HG03045 (cell line): Measurements from ENCODE around the gene NFU1.

Source experiments
- ATAC-seq: cut with Tn5 transposase; IDR thresholded peaks from one replicate; pipeline ENCODE4 v1.9.1; 2021; ENCODE audit warnings: mild to moderate bottlenecking, moderate library complexity; ENCODE audit not compliant: unreplicated experiment

Gene NFU1

DNA sequence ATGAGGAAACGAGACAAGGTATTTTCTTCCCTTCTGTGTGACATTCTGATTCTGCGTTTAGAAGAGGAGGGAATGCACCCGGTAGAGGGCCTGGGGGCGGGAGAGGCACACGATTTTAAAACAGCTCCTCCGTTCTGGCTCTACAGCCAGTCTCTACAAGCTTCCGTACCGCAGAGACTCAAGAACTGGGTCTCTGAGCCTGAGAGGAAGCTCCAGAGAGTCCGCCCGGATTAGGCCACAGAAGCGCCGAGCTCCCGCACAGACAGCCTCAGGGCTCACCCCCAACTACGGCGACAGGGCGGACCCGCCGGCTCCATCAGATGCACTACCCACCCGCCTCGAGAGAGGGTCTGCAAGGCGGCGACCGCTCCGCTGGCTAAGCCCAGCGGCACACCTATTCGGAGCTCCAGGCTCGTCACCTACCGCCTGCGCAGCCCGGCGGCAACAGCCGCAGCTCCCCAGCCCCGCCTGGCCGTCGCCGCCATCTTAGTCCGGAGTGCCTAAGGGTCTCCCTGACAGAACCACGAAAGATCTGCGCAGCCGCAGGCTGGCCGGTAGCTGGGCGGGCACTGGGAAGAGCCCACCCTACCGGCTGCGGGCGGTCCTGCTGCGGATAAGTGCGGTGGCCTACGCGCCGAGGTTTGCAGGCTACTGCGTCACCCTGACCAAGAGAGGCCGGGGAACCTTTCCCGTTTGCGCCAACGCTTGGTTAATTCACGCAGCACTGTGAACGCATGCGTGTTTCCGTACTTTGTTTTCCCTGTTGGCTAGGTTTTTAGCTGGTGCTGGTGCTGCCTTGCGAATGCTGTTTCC, at the start of gene NFU1:
TSS of gene NFU1 (minus strand) at position 498 of the 813 bp plus-strand sequence. CDS start at position 485, 13 bp downstream.
- peak; percentile 94 for ATAC-seq

DNA sequence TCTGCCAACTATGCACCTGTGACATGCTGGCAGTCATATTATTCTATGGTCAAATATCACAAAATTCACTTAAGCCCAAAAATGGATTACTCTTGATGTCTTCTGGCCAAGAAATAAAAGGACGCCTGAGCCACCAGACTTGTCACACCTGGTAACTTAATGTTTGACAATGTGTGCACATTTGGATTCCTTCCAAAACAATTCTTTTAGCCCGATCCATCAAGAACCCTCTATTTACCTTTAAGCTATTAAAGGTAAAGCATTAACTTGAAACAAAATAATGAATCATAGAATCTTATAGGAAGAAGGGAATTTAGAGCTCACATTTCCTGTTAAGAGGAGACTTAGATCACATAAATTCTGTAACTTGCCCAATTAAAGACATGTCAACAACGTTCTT, 46.5 kb upstream of the NFU1 start:
- no peak for ATAC-seq

DNA sequence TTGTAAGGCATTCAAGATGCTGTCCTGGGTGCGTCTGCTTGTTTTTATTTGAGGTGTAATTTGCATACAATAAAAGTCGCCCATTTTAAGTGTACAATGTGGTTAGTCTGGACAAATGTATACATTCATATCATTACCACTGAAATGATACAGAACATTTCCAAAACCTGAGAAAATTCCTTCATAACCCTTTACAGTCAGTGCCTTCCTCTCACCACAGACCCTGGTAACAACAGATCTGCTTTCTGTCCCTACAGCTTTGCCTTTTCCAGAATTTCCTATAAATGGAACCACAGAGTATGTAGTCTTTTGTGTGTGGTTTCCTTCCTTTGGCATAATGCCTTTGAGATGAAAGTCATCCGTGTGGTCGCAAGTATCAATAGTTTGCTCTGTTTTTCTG, 45.8 kb upstream of the NFU1 start:
- ATAC-seq = no peak

DNA sequence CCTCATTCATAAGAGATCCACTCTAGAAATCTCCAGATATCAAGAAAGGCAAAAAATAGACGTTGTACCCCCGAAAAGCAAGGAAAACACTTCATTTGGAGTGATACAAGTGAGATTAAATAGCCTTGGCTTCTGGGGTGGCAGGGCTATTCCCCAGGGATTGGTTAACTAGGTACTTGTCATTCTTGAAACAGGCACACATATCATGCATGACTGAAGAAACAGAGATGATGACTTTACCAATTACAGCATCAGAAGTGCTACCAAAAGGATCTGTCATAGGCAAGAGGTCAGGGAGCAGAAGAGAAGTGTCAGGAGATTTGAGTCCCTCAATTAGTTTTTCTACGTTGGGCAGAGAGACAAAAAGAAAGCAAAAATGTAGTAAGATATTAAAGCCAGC, 45.2 kb upstream of the NFU1 start:
- no peak for ATAC-seq

DNA sequence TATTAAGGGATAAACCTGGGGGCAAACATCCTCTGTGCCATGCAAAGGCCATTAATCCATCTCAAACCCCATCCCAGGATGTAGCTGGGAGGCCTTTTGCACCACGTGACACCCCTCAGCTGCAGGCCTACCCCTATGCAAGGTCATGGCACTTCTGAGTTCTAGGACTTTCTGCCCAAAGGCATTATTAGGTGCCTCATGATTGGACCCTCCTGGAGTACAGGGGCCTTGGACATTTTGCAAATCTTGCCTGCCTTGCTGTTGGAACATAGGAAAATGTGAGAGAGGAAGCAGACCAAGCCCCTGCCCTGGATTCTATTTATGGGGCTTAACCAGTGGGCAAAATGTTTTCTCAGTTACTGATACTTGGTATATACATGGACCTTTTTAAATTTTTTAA, 44.2 kb upstream of the NFU1 start:
- no peak for ATAC-seq

DNA sequence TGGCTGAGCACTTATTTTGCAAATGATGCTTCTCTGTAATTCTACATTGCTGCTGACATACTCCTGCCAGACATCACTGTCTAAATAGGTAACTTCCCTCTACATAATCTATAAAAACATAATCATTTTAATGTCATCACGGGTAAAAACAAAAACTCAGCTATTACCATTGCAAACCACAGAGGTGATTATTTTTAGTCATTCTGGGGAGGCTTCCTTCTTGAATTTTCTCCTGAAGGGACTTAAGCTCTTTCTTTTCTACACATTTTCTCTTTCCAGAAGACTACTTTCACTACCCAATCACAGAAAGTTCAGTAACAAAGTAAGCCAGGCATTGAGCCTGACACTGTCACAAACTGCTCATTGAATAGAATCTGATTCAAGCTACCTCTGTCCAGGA, 40.4 kb upstream of the NFU1 start:
- ATAC-seq = no peak

DNA sequence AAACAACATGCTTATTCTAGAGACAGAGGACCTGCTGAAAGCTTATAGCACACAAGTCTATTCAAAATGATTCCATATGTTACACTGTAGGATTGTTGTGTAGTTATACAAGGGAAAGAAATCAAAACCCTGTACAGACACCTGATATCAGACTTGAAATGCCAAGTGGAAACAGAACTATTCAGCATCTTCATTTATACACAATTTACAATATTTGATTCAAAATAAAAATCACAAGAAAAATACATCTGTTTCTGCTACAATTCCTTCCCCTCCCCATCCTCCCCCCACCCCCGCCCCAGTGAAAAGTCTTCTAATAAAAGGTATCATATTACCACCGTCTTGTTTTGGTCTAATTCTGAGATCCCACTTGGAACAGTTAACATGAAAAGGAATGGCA, 37.5 kb upstream of the NFU1 start:
- ATAC-seq = no peak

DNA sequence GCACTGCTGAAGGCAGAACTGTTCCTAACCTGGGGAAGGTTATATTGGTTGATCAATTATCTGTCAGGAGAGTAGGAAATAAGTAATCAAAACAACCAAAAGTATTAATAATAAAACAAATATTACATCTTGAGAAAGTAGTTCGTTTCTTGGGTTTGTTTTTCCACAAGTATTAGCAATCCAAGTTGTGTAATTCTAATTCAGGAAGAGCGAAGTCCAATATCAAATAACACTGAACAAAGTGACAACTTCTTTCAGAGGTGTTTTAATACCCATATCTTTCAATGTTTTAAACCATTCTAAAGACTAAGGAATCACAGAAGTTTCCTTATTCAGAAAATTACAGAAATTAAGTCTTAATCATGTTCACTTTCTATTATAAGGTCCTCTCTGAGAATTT, 34.6 kb upstream of the NFU1 start:
- ATAC-seq = no peak

DNA sequence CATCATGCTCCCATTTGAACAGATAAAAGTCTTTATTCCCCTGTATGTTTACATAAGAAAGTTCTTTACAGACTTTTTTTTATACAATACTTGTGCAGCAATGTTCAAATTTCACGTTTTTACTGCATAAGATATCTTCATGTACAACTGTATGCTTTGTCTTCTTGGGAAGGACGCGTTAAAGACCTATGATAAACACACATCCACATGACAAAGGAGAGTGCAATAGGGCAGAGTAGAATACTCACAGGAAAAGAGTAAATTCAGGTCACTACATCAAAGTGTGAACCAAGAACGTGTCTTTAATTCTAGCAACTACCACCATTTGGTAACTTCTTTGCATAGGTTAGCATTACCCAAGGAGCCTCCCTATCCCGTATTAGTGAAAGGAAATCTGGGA, 33.7 kb upstream of the NFU1 start:
- no peak for ATAC-seq

DNA sequence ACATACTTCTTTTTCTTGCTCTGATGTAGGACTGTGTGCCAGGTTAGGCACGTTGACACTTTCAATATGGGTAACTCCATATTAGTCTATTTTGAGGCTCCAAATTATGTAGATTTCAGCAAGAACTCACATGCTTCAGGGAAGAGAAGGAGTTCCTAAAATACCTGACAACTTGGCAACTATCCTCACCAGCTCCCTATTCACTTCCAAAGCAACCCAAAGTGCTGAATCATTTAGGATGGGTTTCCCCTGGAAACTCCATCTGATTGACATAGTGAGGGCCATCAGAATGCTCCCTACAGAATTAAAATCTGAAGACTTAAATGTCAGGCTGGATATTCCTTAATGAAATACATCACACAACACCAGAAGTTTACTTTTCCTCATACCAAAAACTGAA, 32.5 kb upstream of the NFU1 start:
- no peak for ATAC-seq

DNA sequence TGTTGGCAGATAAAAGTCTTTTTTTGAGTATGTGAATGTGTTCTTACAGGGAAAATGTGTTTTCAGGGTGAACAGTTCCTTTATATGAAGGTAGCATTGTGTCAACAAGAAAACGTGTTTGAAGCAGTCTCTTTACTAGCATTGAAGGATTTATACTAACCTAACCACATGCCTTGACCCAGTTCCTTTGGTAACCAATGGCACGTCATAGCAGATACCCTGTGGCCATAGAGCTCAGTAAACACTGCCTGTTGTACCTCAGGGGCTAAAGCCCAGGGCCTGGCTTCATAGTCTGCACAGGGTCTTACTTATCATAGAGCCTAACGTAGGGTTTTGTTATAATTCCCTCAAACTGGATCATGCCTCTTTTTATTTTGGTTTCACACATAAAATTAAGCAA, 32.1 kb upstream of the NFU1 start:
- ATAC-seq = no peak

DNA sequence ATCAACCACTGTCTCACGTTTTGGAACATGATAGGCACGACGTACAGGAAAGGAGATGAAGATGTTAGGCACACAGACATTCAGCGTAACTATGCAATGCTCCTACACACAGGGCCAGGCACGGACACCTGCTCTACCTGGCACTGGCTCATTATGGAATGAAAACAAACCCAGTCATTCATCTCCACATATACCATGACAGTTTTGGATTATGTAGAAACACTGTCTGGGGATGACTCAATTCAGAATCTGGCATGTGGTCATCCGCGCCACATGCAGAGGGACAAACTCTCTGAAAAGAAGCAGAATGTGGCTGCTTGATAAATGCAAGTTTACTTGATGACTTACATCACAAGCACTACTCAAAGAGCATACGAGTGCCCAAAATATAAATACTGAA, 29.5 kb upstream of the NFU1 start:
- no peak for ATAC-seq

DNA sequence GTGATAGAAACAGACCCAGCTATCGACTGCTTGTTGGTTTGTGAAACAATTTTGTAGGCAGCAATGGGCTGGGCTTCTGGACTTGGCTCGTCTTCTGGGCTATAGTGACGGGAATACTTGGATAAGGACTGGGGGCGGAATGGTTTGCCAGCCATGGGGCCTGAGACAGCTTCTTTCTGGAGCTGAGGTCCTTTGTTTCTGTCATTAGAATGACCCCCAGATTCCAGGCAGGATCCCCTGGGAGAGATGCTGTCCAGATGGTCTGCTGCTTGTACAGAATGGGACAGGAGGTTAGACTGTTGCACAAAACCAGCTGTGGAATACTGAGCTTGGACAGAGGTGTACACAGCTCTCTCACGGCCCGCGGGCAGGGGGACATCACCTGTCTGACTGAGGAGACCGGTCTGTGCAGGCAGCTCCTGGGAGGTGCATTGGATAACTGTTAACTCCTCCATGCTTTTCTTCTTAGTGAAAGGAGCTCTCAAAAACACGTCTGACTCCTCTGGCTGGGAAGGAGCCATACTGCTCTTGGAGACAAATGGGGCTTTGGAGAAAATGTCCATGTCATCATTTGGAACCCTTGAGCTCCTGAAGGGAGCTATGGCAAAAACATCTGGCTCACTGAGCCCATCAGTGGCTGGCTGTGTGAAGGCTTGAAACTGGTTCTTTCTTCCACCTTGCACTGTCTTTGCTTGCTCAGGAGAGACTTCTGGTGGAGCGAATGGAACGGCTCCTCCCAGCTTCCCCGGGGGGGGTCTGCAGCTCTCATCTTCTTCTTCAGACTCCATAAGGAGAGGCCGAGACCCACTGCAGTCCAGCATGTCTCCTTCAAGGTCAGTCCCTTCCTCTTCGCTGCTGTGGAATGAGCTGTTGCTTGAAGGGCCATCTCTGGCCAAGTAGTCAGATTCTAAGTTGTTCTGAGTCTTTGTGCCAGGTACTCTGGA, 28.6 kb upstream of the NFU1 start:
- no peak for ATAC-seq

DNA sequence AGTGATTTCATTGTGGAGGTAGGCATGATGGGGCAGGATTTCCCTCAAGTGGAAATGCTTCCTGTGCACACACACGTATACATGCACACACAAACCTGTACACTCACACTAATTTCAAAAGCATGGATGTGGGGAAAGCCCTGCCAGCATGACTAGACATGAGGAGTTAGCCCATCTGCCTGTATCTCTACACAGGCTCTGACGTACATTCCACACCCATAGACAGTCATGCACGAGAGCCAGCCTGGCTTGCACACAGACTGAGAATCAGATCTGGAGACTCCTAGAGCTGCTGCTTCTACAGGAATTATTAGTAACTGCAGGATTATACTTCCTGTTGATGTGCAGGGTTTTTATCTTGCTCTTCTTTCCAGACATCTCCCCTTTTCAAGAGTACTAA, 27.3 kb upstream of the NFU1 start:
- ATAC-seq = no peak

DNA sequence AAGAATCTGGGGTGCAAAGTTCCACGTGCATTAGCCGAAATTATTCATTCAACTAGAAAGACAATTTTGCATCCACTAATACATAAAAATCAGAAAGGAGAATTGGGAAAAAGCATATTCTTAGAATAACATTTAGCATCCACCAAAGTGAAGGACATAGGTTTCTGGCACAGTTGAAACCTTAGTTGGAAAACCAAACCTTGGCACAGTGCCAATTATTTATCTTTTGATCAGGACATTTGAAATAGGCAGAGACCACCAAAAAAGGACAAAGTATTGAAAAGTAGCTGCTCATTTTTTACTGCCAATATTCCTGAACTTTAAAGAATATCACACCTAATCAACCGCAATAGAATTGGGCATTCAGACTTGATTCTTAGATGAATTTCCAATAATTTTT, 25.5 kb upstream of the NFU1 start:
- ATAC-seq = no peak

DNA sequence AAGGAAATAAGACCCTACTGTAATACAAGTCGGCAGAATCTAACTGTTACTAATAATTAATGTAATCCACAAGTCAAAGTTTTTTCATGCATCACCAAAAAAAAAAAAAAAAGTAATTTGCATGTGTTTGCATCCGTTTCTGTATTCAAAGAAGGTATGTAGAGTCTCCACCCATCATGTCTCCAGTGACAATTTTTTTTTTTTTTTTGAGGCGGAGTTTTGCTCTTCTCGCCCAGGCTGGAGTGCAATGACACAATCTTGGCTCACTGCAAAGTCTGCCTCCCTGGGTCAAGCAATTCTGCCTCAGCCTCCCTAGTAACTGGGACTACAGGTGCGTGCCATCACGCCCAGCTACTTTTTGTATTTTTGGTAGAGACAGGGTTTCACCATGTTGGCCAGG, 24.2 kb upstream of the NFU1 start:
- no peak for ATAC-seq

DNA sequence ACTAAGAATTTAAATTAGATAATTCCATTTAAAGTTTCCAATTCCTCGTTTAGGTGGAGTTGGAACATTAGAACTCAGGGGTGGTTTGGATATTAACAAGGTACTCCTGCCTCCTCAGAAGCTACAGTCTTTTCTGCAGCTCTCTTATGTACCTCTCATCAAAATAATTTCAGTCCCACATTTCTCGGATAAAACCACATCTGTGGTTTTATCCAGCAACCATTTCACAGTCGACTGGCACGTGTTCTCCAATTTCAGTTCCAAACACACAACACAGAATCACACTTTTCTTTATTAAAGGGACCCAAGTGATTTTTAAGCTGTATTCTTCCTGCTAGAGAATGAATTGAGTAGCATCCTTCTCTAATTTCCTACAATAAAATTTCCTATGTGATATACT, 22.7 kb upstream of the NFU1 start:
- ATAC-seq = no peak

DNA sequence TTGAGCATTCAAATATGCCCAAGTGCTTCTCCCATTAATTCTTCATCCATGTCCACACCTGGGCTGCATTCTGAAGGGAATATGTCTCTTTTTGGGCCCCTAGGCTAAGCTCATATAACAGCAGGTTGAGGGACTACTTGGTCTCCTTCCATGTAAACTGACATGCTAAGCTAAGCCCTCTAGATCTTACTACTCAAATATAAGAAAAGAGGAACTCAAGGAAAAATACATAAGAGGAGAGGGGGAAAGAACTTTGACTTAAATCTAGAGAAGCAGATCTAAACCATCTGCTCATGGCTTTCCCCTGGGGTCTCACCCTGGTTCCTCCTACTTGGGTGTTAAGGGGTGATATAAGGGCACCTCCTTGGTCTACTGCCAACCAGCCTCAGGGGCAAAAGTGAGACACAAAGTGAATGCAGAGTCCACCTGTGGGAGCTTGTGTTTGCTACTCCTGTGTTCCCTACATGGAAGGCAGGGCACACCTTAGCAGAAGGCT, 19.8 kb upstream of the NFU1 start:
- ATAC-seq = no peak

DNA sequence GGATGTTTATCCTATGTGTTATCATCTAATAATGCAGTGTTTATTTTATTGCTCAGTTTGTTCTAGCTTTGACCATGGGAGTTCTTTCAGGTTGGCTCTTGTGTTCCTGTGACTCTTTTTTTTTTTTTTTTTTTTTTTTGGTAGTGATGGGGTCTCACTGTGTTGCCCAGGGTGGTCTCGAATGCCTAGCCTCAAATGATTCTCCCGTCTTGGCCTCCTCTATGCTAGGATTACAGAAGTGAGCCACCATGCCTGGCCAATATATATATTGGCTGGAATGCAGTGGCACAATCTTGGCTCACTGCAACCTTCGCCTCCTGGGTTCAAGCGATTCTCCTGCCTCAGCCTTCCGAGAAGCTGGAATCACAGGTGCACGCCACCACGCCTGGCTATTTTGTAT, 18.9 kb upstream of the NFU1 start:
- ATAC-seq = no peak

DNA sequence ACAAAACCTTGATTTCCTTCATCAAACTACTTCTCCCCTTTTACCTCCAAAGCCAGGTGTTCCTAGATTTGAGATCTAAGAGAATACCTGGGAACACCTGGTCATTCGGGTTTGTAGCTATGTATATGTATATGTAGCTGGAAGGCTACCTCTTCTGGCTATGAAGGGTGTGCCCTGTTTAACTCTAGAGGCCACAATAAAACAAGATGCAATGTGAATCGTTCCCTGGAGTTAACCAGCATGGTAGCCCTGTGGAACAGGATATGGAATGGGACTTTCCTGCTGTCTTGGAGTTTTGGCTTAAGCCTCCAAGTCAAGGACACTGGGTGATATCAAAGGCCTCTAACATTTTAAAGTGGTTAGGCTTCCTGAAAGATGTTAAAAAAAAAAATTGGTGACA, 17.7 kb upstream of the NFU1 start:
- no peak for ATAC-seq

DNA sequence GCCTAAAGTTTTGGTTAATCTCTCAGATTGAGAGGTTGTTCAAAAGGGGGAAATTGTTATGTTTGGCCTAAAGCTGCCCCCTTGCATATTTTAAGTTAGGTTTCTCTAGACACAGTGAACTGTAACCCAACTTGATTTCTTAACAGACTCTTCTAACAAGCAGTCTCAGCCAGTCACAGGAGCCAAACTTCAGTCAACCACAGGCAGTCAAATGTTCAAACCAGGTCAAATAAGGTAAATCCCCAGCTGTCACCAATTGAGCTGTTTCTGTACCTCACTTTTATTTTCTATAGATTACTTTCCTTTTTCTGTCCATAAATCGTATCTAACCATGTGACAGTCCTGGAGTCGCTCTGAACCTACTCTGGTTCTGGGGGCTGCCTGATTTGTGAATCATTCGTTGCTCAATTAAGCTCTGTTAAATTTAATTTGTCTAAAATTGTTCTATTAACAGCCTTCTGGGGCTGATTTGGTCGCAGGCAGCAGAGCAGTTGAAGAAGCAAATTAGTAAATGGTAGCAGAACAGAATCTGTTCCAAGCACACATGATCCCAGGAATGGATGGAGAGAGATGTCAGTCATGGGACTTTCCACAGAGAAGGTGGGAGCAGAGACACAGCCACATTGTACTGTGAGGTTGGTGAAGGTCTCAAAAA, 16.4 kb upstream of the NFU1 start:
- ATAC-seq = peak; percentile 81
